K562 (cell line): ENCODE measurements around the gene PTGES3. TPM values are rescaled to one million over a fixed set of nuclear protein-coding genes. Genes with fewer than 3 reads are reported as not detected.

Experiments used
- BRF1 ChIP-seq: IDR thresholded peaks from 3 replicates; pipeline ENCODE4 v1.6.1; 2011; ENCODE audit warnings: borderline replicate concordance, mild to moderate bottlenecking; ENCODE audit not compliant: insufficient read length; ENCODE audit errors: extremely low read depth
- CBFA2T3 ChIP-seq: fragments of 450-650 bp; IDR thresholded peaks from 2 replicates; pipeline ENCODE4 v1.6.1; 2017
- CHD1 ChIP-seq: fragments of 200-600 bp; sonication (generic); IDR thresholded peaks from one replicate; pipeline ENCODE4 v1.6.1; 2012; ENCODE audit warnings: mild to moderate bottlenecking, moderate library complexity, low read length, inconsistent platforms
- CREM ChIP-seq: IDR thresholded peaks from 2 replicates; pipeline ENCODE4 v1.6.1; 2014; ENCODE audit warnings: antibody characterized with exemption, low read depth
- GTF3C2 ChIP-seq: IDR thresholded peaks from 3 replicates; pipeline ENCODE4 v1.6.1; 2011; ENCODE audit warnings: borderline replicate concordance, mild to moderate bottlenecking, moderate library complexity; ENCODE audit not compliant: insufficient read length; ENCODE audit errors: extremely low read depth
- HDAC6 ChIP-seq: IDR thresholded peaks from 2 replicates; pipeline ENCODE4 v1.6.1; 2012; ENCODE audit warnings: low read depth, mild to moderate bottlenecking, control low read depth, inconsistent platforms, low read length, moderate library complexity
- HNRNPLL ChIP-seq: fragments of 200-400 bp; formaldehyde crosslinking; IDR thresholded peaks from 2 replicates; pipeline ENCODE4 v1.6.1; 2017; ENCODE audit warnings: low read length, low read depth, mild to moderate bottlenecking; ENCODE audit not compliant: poor library complexity, severe bottlenecking
- IRF9 ChIP-seq: fragments of 450-650 bp; IDR thresholded peaks from 2 replicates; pipeline ENCODE4 v1.6.1; 2016; ENCODE audit warnings: missing biosample characterization, missing genetic modification characterization
- MCM5 ChIP-seq: fragments of 450-650 bp; IDR thresholded peaks from 2 replicates; pipeline ENCODE4 v1.6.1; 2016; ENCODE audit warnings: low read depth
- NCOR1 ChIP-seq: fragments of 450-650 bp; IDR thresholded peaks from 2 replicates; pipeline ENCODE4 v1.6.1; 2016; ENCODE audit warnings: mild to moderate bottlenecking, moderate library complexity
- PCBP1 ChIP-seq: fragments of 200-400 bp; formaldehyde crosslinking; IDR thresholded peaks from 2 replicates; pipeline ENCODE4 v1.6.1; 2018; ENCODE audit warnings: mild to moderate bottlenecking, low read depth, low read length; ENCODE audit not compliant: poor library complexity, severe bottlenecking
- RBM34 ChIP-seq: fragments of 200-400 bp; formaldehyde crosslinking; IDR thresholded peaks from 2 replicates; pipeline ENCODE4 v1.6.1; 2018; ENCODE audit warnings: low read length, borderline replicate concordance; ENCODE audit not compliant: insufficient read depth
- SNIP1 ChIP-seq: fragments of 450-650 bp; IDR thresholded peaks from 2 replicates; pipeline ENCODE4 v1.7.1; 2017; ENCODE audit warnings: low read depth, mild to moderate bottlenecking
- SRSF7 ChIP-seq: fragments of 200-400 bp; formaldehyde crosslinking; optimal IDR thresholded peaks from 2 replicates; pipeline ENCODE3; 2017; ENCODE audit warnings: mild to moderate bottlenecking, low read depth, low read length
- TAL1 ChIP-seq: fragments of 450-650 bp; IDR thresholded peaks from 2 replicates; pipeline ENCODE4 v1.6.1; 2016; ENCODE audit warnings: mild to moderate bottlenecking
- UBTF ChIP-seq, 2 experiments: IDR thresholded peaks; 2 replicates each; pipeline ENCODE4 v1.6.1; 2012; ENCODE audit warnings: improper control_type of control experiment in 2 of 2, low read depth in 2 of 2, low read length in 2 of 2, borderline replicate concordance in 1 of 2
- ZEB2 ChIP-seq: fragments of 450-650 bp; IDR thresholded peaks from 2 replicates; pipeline ENCODE4 v1.6.1; 2016
- ZNF140 ChIP-seq: fragments of 250-450 bp; sonication (Bioruptor Pico); IDR thresholded peaks from 2 replicates; pipeline ENCODE4 v1.8.0; 2021; ENCODE audit warnings: moderate library complexity, mild to moderate bottlenecking, inconsistent platforms
- ZNF165 ChIP-seq: fragments of 250-450 bp; sonication (Bioruptor Pico); IDR thresholded peaks from 2 replicates; pipeline ENCODE4 v1.4.0; 2020; ENCODE audit warnings: borderline replicate concordance
- ZNF384 ChIP-seq: IDR thresholded peaks from 2 replicates; pipeline ENCODE4 v1.6.1; 2012; ENCODE audit warnings: low read depth, low read length, improper control_type of control experiment
- polyA plus RNA-seq, 8 experiments: library from polyadenylated mRNA; depleted of rRNA in 4 of 8; stranded (reverse) in 5 of 8; unstranded in 3 of 8; fragments of >200 nt; fragmentation: Nextera tagmentation in 2 of 8; fragmentation: Illumina TruSeq in 1 of 8; extraction: Ambion mirVana in 2 of 8; extraction: Trizol in 1 of 8; gene quantifications; 2 replicates each; pipeline versions ENCODE4 v1.2.1 to v1.2.3, GENCODE V29; 2011 to 2014; ENCODE audit warnings: inconsistent platforms in 1 of 8, missing spikeins in 1 of 8
- total RNA-seq, 7 experiments: library from RNA; depleted of rRNA in 6 of 7; stranded (reverse); fragments of >200 nt in 6 of 7; fragmentation: Illumina TruSeq in 2 of 7; extraction: Trizol in 2 of 7; gene quantifications; 2 replicates each; pipeline versions ENCODE4 v1.2.1 to v1.2.3, GENCODE V29; 2011 to 2021; ENCODE audit warnings: low replicate concordance in 1 of 7
- TF ChIP-seq, protein P1 (sequence below): fragments of 250-450 bp; sonication (Bioruptor Pico); IDR thresholded peaks from 2 replicates; pipeline ENCODE4 v1.5.0; 2020; ENCODE audit warnings: mild to moderate bottlenecking

The PTGES3 gene
- total and polyA plus RNA-seq, 9 of the 15 experiments (the other 6 are each of a cell fraction or from before 2014, with no cell fraction given) = 163 to 501 (median 213) TPM

- TF ChIP-seq HNRNPLL (no peak), CBFA2T3 (peak; percentile 36), NCOR1 (peak; percentile 11; the same call in 1 of the 2 replicates), UBTF (IDR thresholded peaks at IDR 0.05; ENCODE audit: borderline replicate concordance in 1 of 2, low read depth in 2 of 2, low read length in 2 of 2) (no peak), PCBP1 (no peak), GTF3C2 (no peak), SRSF7 (no peak), ZNF140 (no peak), IRF9 (tag) (no peak), BRF1 (no peak), HDAC6 (no peak), SNIP1 (no peak), CREM (peak; percentile 58), ZNF384 (no peak), RBM34 (no peak), ZEB2 (no peak), CHD1 (peak; percentile 70), TAL1 (no peak), ZNF165 (CRISPR knock-in tag) (no peak), MCM5 (no peak)
- TF ChIP-seq, protein P1, sequence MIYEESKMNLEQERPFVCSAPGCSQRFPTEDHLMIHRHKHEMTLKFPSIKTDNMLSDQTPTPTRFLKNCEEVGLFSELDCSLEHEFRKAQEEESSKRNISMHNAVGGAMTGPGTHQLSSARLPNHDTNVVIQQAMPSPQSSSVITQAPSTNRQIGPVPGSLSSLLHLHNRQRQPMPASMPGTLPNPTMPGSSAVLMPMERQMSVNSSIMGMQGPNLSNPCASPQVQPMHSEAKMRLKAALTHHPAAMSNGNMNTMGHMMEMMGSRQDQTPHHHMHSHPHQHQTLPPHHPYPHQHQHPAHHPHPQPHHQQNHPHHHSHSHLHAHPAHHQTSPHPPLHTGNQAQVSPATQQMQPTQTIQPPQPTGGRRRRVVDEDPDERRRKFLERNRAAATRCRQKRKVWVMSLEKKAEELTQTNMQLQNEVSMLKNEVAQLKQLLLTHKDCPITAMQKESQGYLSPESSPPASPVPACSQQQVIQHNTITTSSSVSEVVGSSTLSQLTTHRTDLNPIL = no peak
Measured at GRCh38 chr12:56635806-56636674, 52.0 kb downstream of the PTGES3 start (continued).
